GM18858 (cell line): ENCODE measurements around the gene ZBTB34.

Experiments
- ATAC-seq: cut with Tn5 transposase; IDR thresholded peaks from one replicate; pipeline ENCODE4 v1.9.1; 2021; ENCODE audit not compliant: unreplicated experiment

The ZBTB34 gene

DNA sequence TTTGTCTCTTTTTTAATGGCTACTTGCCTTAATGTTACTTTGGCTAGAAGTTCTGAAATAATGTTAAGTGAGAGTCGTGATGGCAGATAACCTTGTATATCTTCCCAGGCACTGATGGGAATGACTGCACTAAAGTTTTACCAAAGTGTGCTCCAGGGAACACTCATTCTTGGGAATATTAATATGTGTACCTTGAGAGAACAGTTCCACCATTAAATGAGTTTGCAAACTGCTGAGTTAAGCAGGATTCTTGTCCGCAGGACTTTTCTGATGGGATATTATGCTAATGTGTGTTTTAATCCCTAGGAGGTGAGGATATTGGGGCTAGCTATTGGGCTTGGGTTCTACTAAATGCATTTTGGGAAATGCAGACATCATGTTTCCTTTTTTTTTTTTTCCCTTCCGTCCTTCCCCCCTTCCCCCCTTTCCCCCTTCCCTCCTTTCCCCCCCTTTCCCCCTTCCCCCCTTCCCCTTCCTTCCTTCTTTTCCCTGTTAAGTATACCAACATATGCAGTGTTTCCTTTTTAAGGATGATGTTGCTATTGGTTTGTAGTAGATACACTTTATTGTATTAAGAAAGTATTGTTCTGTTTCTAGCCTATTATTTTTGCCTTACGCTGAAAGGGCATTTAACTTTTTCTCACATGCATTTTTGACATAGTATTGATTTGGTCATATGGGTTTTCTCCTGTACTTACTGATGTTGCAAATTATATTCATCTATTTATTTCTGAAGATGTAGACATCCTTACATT is 15.5 kb downstream of the ZBTB34 start:
- no peak for ATAC-seq

DNA sequence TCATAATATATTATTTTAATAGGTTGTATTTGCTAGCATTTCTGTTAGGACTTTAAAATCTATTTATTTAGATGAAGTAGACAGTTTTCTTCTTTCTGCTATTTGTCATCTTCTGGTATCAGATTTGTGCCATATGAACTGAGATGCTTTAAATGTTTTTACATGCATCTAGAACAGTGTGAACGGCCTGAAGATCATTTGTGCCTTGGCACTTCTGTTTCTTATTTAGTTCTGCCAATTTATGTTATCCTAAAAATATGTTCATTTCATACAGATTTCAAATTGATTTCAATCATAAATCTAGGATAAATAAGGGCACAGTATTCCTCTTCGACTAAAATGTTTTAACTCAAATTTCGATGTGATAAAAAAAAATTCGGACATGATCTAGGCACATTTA is 16.1 kb downstream of the ZBTB34 start:
- no peak for ATAC-seq

DNA sequence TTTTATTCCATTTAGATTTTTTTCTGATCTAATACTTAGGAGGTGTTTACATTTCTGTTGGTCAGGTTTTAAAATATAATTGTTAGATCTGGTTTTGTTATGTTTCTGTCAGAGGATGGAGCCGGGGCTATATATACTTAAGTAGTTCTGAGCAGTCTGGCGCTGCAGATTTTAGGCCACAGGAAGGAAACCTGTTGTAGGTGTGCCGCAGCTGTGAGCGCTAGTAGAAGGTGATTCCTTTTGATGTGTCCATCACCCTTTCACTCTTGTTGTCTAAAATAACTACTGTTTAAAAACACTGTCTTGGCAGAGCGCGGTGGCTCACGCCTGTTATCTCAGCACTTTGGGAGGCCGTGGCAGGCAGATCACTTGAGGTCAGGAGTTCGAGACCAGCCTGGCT is 17.0 kb downstream of the ZBTB34 start:
- ATAC-seq, result no peak

DNA sequence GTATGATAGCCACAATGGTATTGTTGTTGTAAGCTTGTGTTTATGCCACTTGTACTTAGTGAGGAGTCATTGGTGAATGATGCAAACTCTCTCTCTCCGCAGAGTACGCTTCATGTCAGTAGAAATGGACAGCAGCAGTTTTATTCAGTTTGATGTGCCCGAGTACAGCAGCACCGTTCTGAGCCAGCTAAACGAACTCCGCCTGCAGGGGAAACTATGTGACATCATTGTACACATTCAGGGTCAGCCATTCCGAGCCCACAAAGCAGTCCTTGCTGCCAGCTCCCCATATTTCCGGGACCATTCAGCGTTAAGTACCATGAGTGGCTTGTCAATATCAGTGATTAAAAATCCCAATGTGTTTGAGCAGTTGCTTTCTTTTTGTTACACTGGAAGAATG is 18.8 kb downstream of the ZBTB34 start:
- ATAC-seq, result no peak

DNA sequence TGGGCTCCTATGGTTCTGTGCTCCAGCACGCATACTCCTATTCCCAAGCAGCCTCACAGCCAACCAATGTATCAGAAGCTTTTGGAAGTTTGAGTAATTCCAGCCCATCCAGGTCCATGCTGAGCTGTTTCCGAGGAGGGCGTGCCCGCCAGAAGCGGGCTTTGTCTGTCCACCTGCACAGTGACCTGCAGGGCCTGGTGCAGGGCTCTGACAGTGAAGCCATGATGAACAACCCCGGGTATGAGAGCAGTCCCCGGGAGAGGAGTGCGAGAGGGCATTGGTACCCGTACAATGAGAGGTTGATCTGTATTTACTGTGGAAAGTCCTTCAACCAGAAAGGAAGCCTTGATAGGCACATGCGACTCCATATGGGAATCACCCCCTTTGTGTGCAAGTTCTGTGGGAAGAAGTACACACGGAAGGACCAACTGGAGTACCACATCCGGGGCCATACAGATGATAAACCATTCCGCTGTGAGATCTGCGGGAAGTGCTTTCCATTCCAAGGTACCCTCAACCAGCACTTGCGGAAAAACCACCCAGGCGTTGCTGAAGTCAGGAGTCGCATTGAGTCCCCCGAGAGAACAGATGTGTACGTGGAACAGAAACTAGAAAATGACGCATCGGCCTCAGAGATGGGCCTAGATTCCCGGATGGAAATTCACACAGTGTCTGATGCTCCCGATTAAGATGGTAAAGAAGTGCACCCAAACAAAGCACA is 19.9 kb downstream of the ZBTB34 start:
- no peak for ATAC-seq

DNA sequence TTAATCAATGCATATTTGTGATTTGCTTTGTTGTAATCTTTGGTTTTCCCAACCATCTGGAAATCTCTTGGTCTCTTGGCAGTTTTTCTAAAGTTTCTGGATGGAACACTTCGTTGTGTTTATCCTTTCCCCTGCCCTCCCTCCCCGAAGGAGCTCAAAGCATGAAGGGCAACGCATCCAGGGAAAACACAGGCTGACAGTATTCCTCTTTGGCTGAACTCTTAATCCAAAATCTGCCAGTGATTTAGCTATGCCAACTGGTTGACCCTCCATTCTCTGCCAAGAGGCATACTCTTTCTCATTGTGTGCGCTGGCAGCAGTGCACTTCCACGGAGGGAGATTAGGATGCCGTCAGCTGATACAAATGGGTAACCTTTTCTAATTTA is 20.5 kb downstream of the ZBTB34 start:
- ATAC-seq, result no peak

DNA sequence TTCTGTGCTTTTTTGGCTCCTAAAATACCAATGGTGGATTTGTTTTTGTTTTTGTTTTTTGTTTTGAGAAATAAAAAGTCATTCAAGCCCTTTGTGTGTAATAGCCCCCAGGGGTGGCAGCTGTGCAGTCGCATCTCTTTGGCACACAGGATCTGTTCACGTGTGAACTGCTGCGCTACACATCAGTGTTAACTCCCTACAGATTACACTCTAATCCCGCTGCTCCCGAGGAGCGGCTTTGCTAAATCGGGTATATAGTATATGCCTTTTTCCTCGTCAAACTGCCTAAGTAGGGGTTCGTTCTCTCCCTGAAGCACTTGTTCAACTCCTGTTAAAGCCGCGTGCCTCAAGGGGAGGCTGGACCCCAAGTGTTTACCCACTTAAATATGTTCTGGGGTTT is 22.3 kb downstream of the ZBTB34 start:
- no peak for ATAC-seq

DNA sequence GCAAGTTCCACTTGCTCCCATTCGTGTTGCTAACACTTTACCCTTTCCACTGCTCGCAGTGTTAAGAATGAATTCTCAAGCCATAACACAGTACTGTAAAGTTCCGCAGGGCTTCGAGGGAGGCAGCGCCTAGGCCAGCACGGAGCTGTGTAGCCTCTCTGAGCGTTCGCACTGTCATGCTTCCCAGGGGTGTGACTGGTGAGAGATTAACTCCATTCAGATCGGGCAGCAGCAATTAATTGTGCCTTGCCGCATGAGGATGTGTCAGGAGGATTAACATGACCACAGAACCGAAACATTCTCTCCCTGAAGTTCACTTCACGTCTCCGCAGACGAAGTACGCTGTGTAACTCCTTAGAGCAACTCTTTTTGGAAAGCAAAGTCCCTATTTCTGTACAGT is 23.2 kb downstream of the ZBTB34 start:
- ATAC-seq, result no peak

DNA sequence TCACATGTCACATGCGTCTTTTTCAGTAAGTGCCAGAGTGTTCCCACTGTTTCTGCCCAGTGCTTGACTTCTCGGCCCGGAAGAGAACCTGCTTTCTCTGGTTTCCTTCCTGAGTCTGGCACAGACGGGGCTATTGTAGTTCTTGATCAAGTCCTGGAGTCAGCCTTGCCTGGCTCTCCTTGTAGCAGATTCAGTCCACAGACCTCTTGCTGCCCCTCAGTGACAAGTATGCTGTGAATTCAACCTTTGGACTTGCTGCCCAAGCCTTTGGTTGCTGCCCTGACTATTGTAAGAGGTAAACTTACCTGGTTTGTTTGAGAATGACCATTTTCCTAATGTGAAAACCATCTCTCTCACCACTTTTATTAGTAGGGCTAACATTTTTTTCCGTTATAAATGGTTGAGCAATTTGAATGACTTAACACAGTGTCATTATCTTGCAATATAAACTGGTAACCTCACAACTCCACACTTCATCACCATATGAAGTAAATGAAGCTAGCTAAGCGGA is 24.7 kb downstream of the ZBTB34 start:
- ATAC-seq, result no peak

DNA sequence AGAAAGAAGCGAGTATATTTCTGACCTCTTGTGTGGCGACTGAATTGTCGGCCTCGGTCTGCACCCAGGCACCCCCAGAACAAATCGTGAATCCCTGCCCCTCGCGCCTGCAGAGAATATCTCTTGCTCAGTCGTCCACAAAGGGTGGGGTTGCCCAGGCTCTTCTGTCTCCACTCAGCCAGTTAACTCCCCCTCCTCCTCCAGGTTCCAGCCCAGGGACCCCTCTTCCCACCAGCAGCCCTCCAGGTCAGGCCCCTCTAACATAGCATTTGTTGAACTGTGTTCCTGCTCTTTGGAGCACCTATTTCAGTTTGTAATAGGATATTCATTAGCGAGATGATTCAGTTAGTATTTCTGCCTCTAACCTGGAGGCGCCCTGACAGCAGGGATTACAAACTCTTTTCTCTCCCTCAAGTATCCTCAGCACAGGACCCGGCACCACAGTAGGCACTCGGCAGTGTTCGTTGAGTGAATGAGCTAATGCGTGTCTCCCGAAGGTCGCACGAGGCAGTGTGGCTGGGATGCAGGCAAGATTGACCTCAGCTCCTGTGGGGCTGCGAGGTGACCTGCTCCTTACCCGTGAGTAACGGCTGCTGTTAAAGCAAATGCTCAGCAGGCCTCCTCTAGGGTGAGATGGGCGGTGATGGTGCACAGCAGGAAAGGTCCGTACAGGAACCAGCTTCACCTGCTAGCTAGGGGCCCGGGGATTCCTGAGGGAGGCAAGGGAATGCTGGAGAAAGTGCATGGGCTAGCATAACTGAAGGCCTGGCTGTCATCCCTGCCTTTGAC is 25.8 kb downstream of the ZBTB34 start:
- no peak for ATAC-seq

DNA sequence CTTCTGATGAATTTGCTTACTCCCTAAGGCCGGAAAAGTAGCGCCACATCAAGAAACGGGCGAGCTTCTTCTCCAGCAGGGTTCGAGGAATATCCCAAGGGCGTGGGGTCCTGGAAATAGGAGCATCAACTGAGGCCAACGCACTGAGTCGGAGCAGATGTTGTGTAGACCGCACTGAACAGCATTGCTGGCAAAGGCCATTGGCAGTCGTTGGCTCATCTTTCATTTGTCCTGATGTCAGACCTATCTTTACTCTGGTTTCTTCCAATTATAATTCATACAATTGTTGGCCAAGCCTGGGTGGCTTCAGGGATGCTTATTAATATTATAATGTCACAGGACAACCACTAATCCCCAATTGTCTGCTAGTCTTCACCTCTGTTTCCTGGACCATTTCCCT is 26.5 kb downstream of the ZBTB34 start:
- no peak for ATAC-seq

DNA sequence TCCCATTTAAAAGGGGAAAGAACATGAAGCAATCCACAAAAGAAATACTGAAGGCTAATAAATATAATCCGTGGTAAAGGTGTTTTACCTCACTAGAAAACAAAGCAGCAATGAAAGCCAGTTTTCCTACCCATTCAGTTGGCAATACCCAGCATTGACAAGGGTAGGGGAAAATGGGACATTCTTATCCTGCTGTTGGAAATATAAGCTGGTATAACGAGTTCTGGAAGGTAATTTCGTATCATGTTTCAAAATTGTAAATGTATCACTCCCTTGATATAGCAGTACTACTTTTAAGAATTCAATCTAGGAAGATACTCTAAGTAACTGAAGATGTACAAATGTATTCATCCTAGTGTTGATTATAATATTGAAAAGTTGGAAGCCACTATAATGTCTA is 31.2 kb downstream of the ZBTB34 start:
- ATAC-seq, result no peak

DNA sequence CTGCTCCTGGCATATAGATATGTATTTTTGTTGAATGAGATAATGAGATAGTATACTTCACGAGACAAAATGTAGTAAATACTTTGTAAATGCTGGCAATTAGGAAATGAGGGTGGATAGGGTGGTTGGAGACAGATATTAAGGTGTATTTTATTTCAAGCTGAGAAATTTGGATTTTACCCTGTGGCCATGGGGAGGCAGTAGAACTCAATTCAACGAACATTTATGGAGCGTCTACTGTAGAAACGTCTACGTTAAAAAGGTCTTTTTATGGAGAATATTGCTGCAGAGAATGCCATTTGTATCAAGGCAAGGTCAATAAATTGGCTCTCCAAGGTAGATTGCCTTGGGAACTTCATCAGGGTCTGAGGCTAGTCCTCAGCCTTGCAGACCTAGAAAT is 32.6 kb downstream of the ZBTB34 start:
- ATAC-seq, result no peak

DNA sequence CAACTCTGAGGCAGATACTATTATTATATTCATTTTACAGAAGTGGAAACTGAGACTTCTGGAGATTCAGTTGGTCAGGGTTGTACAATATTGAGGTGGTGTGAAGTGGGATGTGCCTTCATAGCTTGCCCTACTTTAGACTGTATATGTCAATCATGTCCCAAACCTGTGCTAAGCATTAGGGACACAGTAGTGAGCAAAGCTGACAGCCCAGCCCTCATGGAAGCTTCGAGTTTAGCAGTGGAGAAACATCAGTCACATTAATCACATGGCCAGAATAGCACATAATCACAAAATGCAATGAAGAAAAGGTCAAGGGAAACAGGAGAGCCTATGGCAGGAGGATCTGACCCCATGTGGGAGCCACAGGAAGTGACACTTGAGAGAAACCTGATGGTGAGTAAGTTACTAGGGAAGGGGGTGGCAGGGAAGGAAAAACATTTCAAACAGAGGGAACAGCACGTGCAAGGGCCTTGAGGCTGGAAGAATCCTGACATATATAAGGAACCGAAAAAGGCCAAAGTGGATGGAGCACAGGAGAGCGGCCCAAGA is 33.7 kb downstream of the ZBTB34 start:
- ATAC-seq, result no peak

DNA sequence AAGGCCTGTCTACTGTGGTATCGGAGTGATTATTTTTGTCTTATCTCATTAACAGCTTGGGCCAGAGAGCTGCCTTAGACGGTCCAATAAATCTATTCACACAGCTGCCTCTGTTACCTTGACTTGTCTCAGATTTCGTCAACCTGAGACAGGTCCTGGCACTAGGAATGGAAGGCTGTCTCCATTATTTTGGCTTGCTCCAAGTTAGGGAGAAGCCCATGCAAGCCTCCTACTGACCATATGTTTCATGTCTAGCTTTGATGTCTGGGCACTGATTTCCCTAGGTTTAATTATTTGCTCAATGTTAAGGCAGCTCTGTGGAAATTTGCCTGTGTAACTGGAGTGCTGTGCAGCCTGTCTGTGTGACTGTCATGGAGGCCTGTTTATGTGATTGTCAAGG is 41.8 kb downstream of the ZBTB34 start:
- no peak for ATAC-seq

DNA sequence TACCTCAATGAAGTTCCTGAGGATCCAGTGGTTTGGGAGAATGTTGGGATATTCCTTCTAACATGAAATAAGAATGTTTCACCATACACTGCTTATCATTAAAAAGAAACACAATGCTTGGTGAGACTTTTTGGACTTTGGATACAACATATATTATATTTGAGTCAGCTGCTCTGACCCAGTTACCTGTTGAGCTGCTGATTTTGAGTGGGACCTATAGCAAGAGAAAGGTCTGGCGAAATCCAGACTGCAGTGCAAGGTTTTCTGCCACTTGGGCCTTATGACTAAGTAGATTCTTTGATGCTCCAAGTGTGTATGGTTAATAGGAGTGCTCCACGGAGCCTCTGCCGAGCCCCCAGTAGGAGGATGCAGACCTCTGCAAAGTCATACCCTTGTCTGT is 44.1 kb downstream of the ZBTB34 start:
- ATAC-seq, result no peak

DNA sequence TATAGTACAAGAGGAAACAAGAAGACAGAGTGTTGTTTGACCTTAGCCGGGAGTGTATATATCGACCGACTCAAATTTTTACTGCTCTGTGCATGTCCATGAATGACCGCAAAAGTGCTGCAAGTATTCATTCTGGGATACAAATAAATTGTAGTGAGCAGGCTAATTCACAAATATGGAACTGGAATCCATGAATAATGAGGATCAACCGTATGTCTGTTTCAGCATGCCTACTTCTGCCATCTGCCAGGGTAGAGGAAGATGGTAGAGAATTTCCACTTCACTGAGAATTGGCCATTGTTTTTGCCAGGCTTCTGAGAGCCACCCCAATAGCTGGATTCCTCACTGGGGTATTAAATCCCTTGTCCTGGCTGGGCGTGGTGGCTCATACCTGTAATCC is 45.7 kb downstream of the ZBTB34 start:
- no peak for ATAC-seq

DNA sequence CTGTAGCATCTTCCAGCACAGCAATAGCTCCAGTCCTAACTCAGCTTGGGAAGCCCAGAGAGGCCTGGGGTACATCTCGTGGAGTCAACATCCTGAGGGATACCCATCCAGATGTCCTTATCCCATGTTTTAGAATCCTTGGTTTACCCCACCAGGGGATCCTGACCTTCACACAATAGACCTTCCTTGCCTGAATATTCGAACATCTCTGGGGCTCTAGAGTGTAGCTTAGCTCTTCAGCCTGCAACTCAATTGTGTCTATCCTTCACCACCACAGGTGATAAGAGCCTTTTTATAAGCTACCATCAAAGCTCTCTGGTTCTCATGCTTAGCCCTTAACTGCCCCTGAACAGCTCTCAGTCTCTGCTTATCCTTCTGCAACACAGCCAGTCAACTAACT is 46.6 kb downstream of the ZBTB34 start:
- ATAC-seq, result no peak

DNA sequence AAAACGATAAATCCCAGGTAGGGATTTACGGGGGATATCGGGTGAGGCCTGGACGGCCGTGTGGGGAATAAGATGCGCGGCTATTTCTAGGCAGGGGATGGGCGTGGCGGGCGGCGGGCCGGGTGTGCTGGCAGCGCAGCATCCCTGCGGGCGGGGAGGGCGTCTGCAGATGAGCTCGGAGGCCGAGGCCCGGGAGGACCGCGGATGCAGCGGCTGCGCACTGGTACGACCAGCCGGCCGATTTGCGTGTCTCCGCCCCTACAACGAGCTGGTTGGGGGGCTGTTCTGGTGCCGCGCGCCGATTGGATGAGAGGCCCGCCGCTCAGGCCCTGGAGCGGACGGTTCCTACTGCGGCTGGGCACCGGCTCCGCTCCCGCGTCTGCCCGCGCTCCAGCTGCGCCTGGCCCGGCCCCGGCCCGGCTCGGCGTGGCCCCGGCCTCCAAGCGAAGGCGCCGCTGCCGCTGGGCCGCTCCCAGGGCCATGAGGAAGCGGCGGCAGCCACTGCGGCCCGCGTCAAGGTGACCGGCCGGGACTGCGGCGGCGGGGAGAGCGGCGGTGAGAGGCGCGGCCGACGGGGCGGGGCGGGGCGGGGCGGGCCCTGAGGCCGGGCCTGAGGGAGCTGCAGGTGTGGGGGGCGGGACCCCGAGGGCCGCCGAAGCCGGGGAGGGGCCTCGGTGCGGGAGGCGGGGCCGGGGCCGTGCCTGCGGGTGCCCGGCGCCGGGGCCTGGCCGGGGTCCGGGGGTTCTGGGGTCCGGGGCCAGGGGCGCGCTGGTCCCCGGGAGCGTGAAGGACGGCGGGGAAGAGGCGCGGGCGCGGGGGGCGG is 54.2 kb downstream of the ZBTB34 start, which contains the start of gene RALGPS1:
TSS of gene RALGPS1 (plus strand) at position 325 of the 823 bp plus-strand sequence. CDS start 47,508 bp downstream, outside the sequence.
- ATAC-seq, result peak; percentile 89

DNA sequence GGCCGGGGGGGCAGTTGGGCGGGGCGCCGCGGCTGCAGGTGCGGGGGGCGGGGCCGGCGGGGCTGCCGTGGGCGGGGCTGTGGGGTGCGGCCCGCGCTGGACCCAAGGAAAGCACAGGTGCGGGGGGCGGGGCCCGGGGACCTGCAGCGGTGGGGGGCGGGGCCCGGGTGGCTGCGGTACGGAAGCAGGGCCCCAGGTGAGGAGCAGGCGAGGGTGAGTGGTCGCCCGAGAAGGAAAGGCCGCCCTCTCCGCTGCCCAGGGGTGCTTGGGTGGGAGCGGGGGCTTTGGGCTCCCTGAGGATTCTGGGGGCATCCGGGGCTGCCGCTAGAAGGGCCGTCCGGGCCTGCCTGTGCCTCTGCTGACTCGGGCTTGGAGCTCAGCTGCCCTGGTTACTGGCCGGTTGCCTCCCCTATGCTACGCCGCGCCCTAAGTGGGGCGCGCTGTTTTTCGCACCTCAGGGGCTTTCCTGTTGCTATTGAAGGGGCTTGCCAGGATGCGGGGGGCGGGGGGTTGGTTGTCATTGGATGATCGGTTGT is 54.9 kb downstream of the ZBTB34 start:
- ATAC-seq, result no peak
